Stimulated activated CD4-positive, alpha-beta T cell treated with anti-CD3 and anti-CD28 coated beads, Interleukin-15, amount 100 ng/mL, for 1 hour (primary cell): Measurements from ENCODE around the gene ECEL1.

Experiments used
- DNase-seq, 2 donors: peaks; one replicate each; pipeline ENCODE4 v3.0.0-alpha.2; 2020; ENCODE audit warnings: low read depth in 1 of 2, low spot score in 1 of 2

ECEL1 gene

GRCh38 chr2:232522623-232523401 is 35.2 kb upstream of the ECEL1 start:
- DNase-seq = no peak

DNA sequence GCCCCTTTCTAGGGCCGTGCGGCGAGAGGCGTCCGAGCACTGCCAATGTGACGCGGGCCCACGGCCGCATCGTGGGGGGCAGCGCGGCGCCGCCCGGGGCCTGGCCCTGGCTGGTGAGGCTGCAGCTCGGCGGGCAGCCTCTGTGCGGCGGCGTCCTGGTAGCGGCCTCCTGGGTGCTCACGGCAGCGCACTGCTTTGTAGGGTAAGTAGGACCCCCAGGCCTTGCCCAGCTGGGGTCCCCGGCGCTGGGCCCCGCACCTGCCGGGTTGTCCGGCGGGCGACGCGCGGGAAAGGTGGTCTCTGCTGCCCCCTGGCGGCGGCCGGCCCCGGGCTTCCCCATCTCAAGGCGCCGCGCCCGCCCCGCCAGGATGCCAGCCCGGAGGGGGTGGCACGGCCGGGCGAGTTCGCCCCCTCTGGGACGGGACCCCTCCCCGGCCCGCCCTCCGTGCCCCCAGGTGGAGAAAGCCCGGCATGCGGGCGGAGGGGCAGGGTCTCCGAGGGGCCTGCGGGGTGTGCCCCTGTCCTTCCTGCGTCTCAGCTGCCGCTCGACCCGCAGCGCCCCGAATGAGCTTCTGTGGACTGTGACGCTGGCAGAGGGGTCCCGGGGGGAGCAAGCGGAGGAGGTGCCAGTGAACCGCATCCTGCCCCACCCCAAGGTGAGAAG is 34.5 kb upstream of the ECEL1 start:
- peak; percentile 31 to 70 for DNase-seq

GRCh38 chr2:232521098-232521497 is 33.5 kb upstream of the ECEL1 start:
- no peak for DNase-seq

GRCh38 chr2:232520489-232520888 is 32.9 kb upstream of the ECEL1 start:
- DNase-seq = no peak

GRCh38 chr2:232519581-232520438 is 32.2 kb upstream of the ECEL1 start, which contains the start of gene PRSS56:
PRSS56 (plus strand) TSS chr2:232520388; CDS start chr2:232520599, 211 bp downstream.
- no peak for DNase-seq

DNA sequence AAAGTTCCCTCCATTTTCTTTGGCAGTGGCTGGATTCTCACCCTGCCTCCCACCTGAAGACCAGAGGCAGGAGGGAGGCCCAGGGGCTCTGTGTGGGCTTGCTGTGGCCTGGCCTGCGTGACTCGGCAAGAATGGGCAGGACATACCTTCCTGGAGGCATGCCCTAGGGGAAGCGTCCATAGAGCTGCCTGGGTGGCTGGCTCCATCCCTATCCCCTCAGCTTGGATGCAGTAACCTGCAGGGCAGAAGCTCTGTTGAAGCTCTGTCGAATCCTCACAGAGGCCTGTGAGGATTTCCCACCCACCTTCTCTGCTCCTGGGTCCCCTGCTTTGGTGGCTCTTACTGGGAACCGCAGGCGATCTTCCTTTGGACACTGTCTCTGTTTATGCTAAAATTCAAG is 31.2 kb upstream of the ECEL1 start:
- no peak for DNase-seq

- no peak for DNase-seq
Observed at GRCh38 chr2:232516551-232516950, 28.9 kb upstream of the ECEL1 start.

DNA sequence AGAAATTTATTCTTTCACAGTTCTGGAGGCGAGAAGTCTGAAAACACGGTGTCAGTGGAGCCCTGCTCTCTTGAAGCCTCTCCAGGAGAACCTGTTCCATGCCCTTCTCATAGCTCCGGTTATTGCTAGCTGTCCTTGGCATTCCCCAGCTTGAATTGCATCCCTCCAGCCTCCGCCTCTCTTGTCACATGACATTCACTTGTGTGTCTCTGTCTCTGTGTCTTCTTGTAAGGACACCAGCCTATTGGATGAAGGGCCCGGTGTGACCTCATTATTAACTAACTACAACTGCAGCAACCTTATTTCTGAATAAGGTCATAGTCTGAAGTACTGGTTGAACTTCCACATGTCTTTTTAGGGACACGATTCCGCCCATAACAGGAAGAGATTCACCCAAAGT is 28.0 kb upstream of the ECEL1 start:
- DNase-seq = no peak

- no peak for DNase-seq
Observed at GRCh38 chr2:232513353-232513752, 25.7 kb upstream of the ECEL1 start.

GRCh38 chr2:232512602-232513001 is 25.0 kb upstream of the ECEL1 start:
- DNase-seq = no peak

DNA sequence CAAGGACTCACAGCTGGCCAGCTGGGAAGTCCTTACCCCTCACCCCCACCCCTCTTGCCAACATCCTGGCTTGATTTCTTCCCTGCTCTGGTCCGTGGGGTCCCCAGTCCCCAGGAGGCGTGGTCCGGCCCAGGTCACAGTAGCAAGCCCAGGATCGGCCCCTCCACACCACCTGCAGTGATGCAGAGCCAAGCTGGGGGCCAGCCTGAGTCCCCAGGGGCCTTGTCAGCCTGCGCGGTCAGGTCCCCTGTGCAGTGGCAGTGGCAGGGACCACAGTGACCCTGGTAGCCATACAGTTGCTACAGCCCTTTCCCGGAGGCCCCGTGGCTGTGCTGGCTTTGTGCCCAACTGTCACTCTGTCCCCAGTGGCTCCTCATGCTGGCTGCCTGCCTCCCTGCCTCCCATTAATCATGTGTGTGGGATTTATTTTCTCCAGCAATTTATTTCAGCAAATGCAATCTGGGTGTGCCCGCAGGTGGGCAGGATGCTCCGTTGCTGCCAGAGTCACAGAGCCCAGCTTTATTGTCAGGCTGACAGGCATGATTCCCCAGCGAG is 23.8 kb upstream of the ECEL1 start:
- no peak for DNase-seq

DNA sequence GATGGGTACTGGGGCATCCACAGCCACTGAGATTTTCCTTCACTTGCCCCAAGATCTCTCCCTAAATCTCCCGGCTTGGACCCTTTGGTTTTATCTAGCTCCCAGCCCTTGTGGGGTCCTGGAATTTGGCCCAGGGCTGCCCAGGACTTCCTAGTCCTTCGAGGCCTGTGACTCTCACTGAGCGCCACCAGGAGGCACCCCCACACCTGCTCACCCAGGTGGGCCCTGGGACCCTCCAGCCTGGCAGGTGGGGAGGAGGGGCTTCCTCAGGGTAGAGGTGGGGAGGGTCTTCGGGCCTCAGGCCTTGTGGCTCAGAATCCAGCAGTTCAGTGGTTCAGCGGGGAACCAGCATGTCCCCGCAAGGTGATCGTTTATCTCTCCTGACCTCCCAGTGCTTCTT is 20.6 kb upstream of the ECEL1 start:
- DNase-seq = no peak

DNA sequence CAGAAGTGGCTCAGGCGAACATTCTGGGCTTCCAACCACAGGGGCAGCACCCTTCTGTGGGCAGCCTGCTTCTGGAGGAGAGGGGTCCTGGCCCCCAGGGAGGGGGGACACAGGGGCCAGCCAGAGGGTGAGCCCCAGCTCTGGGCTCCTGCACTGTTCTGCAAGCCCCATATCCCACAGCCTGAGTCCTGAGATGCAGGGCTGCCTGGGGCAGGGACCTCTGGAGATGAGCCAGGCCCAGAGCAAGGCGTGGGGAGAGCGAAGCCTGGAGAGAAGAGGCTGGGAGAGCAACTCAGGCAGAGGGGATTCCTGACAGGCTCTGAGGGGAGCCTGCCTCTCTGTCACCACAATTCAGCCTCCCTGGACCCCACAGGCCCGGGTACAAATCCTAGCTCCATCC is 19.1 kb upstream of the ECEL1 start:
- DNase-seq = no peak

DNA sequence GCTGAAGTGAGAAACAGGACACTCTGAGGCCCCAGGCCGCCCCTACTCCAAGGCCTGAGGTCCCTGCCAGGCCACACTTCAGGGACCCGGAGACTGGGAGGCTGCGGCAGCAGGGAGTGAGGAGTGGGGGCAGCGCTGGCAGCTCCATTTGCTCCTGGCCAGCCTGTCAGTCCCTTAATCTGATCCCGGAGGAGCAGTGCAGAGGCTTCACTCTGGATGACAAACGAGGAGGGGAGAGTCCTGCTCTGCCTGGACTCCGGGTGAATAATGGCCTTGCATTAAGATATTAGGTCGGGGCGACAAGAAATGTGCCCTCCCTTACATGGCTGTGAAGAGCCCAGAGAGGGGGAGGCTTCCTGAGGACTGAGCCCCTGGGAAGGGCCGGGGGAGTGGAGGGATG is 18.2 kb upstream of the ECEL1 start:
- DNase-seq = no peak

- no peak for DNase-seq
Observed at GRCh38 chr2:232504438-232504837, 16.8 kb upstream of the ECEL1 start.

DNA sequence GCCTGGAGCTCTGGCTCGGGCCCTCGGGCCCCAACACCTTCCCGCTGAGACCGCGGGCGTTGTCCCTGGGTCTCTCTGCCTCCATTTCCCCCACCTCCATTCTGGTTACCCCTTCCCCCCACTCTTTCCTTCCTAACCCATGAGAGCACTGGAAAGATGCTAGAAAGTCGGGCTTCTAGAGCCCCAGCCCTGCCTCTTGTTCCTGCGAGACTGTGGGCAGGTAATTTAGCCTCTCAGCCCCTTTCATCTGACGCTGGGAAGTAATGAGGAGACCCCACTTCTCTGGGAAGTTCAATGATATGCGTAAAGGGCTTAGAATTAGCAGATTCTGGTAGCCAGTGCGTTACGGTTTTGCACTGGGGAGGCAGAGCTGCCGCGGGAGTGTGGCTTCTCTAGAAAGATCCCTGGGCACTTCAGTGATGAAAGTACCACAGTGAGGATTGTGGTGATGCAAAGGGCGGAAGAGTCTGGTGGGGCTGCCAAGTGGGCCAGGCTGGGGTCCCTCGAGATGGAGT is 16.2 kb upstream of the ECEL1 start:
- no peak for DNase-seq

DNA sequence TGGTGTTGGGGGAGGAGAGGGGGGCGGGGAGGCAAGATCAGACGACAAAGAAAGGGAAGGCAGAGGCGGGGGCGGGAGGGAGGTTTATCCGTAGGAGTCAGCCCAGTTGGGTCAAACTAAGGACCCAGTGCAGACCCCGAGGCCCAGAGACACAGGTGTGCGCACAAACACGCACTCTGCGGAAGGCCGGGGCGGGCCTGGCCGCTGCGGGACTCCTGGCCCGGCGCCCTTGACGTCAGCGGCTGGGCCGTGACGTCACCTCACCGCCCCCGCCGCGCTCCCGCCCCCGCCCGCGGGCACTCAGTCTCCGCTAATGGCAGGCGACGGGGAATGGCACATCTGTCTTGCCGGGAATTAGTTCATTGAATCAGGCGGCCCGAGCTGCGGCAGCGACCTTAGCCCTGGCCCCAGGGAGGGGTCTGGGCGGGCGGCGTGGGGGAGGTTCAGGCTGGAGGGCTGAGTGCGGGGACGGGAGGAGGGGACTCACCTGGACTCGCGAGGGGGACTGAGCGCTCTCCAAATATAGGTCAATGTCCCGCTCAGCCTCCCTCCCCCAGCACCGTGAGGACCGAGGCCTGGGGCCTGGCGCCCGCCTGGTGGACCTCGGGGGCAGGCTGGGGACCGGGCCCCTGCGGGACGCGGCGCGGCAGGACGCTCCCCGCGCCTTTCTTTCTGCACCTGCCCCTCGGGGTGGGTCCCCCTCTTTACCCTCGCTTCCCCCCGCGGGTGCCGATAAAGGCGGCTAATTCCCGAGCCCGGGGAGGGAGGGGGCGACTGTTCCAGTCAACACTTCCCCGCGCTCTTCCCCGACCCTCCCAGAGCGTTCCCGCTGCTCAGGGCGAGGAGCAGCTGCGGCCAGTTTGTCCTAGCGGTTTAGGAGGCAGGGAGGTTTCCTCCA is 15.5 kb upstream of the ECEL1 start:
- DNase-seq = no peak

DNA sequence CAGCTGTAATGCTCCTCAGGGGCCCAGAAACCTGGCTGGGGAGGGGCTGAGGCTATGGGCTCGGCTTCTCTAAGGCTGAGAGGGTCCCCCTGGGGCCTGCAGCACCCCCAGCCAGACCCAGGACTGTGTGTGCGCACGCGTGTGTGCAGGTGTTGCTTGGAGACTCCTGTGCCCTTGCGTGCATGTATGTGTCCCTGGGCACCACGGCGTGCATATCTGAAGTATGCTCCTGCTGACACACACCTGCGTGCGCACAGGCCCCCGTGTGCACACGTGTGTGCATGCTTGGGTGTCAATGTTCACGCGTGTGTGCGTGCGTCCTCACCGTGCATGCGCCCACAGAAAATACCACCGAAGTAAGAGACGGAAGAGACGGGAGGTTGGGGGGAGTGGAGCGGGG is 14.9 kb upstream of the ECEL1 start:
- no peak for DNase-seq

- DNase-seq = no peak
Observed at GRCh38 chr2:232501794-232502390, 14.3 kb upstream of the ECEL1 start.

GRCh38 chr2:232501331-232501771 is 13.7 kb upstream of the ECEL1 start:
- no peak for DNase-seq
